Testis (tissue), 3 donors: Measurements from ENCODE around the gene ATP2B2. TPM values are rescaled to one million over a fixed set of nuclear protein-coding genes. Genes with fewer than 3 reads are reported as not detected.
"Not testable (repeated sequence)": the region's sequence is repeated elsewhere in the genome, so short reads cannot be mapped to it uniquely, and the experiment has no call there.

Experiments
- DNase-seq: peaks from one replicate; pipeline ENCODE4 v3.0.0-alpha.2; 2019
- H3K27ac ChIP-seq, 2 donors: fragments of 200-600 bp; sonication (generic); one replicate each; pipeline ENCODE4 v1.5.1; 2019
- H3K27me3 ChIP-seq: fragments of 200-600 bp; sonication (generic); one replicate; pipeline ENCODE4 v1.5.1; 2019
- H3K36me3 ChIP-seq: fragments of 200-600 bp; sonication (generic); one replicate; pipeline ENCODE4 v1.5.1; 2017; ENCODE audit warnings: low read depth; ENCODE audit errors: missing control alignments
- H3K4me1 ChIP-seq: fragments of 200-600 bp; sonication (generic); one replicate; pipeline ENCODE4 v1.5.1; 2019
- H3K4me3 ChIP-seq, 2 donors: fragments of 200-600 bp; sonication (generic); one replicate each; pipeline ENCODE4 v1.5.1; 2017 to 2019
- H3K9me3 ChIP-seq: fragments of 200-600 bp; sonication (generic); one replicate; pipeline ENCODE4 v1.5.1; 2017
- CTCF ChIP-seq, 3 experiments: fragments of 450-650 bp in 2 of 3; fragments of 200-600 bp in 1 of 3; sonication (generic) in 1 of 3; IDR thresholded peaks; one replicate each; pipeline ENCODE4 v1.5.1; 2016 to 2019; ENCODE audit warnings: antibody characterized with exemption in 3 of 3, mild to moderate bottlenecking in 2 of 3, moderate library complexity in 1 of 3
- POLR2A ChIP-seq: fragments of 450-650 bp; IDR thresholded peaks from one replicate; pipeline ENCODE4 v1.6.1; 2017; ENCODE audit warnings: antibody characterized with exemption, mild to moderate bottlenecking, moderate library complexity
- WGBS, 2 donors: methylation state at CpG; one replicate each; pipeline ENCODE4 v1.1.5; 2018; 5-methylcytosine and 5-hydroxymethylcytosine counted together
- intact Hi-C: fragments of 100-400 bp; cut with DNase I; formaldehyde crosslinking; loops from one replicate; pipeline ENCODE4 v1.15.1; 2023; ENCODE audit warnings: low total_unique reads
- polyA plus RNA-seq: library from polyadenylated mRNA; stranded (reverse); fragments of 350-450 nt; fragmentation: Illumina TruSeq; extraction: RNeasy Lipid Tissue Mini Kit (QIAGEN cat#74804); gene quantifications from one replicate; pipeline ENCODE4 v1.2.3, GENCODE V29; 2014; ENCODE audit warnings: low read depth, low replicate concordance; ENCODE audit not compliant: insufficient read depth
- total RNA-seq, 2 donors: library from RNA; depleted of rRNA; stranded (reverse); fragments of >200 nt; gene quantifications; one replicate each; pipeline ENCODE4 v1.2.3, GENCODE V29; 2016

Gene ATP2B2
- total and polyA plus RNA-seq, 3 donors from 2014 or later: 1.1 to 2.9 (median 1.8) TPM

- H3K27me3 ChIP-seq: no peaks in the 10 kb centered on the region
These were observed 206.2 kb downstream of the ATP2B2 start for GRCh38 chr3:10299175-10299574.

GRCh38 chr3:10298064-10298463 lies 207.3 kb downstream of the ATP2B2 start:
- H3K27me3 ChIP-seq, H3K4me1 ChIP-seq, H3K9me3 ChIP-seq, H3K36me3 ChIP-seq, intact Hi-C loops, DNase-seq, H3K4me3 ChIP-seq, H3K27ac ChIP-seq: not testable (repeated sequence)
- WGBS, 2 donors: no CpG with 5 or more reads among the region's 1 CpG

More at GRCh38 chr3:10299175-10299574, 206.2 kb downstream of the ATP2B2 start:
- no peak overlapping the region for H3K27ac ChIP-seq
- no peak for DNase-seq
- no peaks in the 10 kb centered on the region for H3K9me3 ChIP-seq
- no peak overlapping the region for H3K4me3 ChIP-seq
- intact Hi-C loops: no loop called here
- TF ChIP-seq CTCF (IDR thresholded peaks at IDR 0.05) (no peak), POLR2A (no peak)
- no peaks in the 10 kb centered on the region for H3K4me1 ChIP-seq
- WGBS, 2 donors: 77 to 85% methylated on average over 2 of the region's 2 CpGs
- no peaks in the 10 kb centered on the region for H3K36me3 ChIP-seq

- Histone ChIP-seq H3K4me3 (no peak overlapping the region), H3K36me3 (no peaks in the 10 kb centered on the region), H3K27ac (no peak overlapping the region), H3K4me1 (no peaks in the 10 kb centered on the region), H3K9me3 (no peaks in the 10 kb centered on the region), H3K27me3 (no peaks in the 10 kb centered on the region)
- DNase-seq: no peak
- 82 to 90% methylated on average over 12 of the region's 12 CpGs for WGBS, 2 donors
- intact Hi-C loops: no loop called here
- TF ChIP-seq POLR2A (no peak), CTCF (IDR thresholded peaks at IDR 0.05) (no peak)
These were observed 211.3 kb downstream of the ATP2B2 start for GRCh38 chr3:10294030-10294586.

- TF ChIP-seq POLR2A: no peak
- no peak for TF ChIP-seq CTCF (IDR thresholded peaks at IDR 0.05)
- Histone ChIP-seq H3K27ac (no peak within 1 kb of the TSS), H3K36me3 (no peaks in the 10 kb centered on the region), H3K4me3 (no peak within 1 kb of the TSS), H3K4me1 (no peaks in the 10 kb centered on the region), H3K27me3 (no peaks in the 10 kb centered on the region), H3K9me3 (no peaks in the 10 kb centered on the region)
- no peak for DNase-seq
- WGBS, 2 donors: 74 to 75% methylated on average over 12 of the region's 12 CpGs
- intact Hi-C loops: no loop called here
These were observed 212.6 kb downstream of the ATP2B2 start, which contains the start of gene GHRL for GRCh38 chr3:10292505-10293419. Gene GHRL, minus strand, starts transcription at chr3:10292947. Its CDS starts 2,767 bp downstream, at chr3:10290180.

- no peaks in the 10 kb centered on the region for H3K4me1 ChIP-seq
- no peak overlapping the region for H3K4me3 ChIP-seq
- no peak for TF ChIP-seq CTCF (IDR thresholded peaks at IDR 0.05)
- TF ChIP-seq POLR2A: no peak
- no peak for DNase-seq
- no peaks in the 10 kb centered on the region for H3K9me3 ChIP-seq
- intact Hi-C loops: no loop called here
- H3K27ac ChIP-seq: no peak overlapping the region
- 89 to 91% methylated on average over 6 of the region's 6 CpGs for WGBS, 2 donors
- no peaks in the 10 kb centered on the region for H3K36me3 ChIP-seq
- H3K27me3 ChIP-seq: no peaks in the 10 kb centered on the region
These were observed 213.7 kb downstream of the ATP2B2 start for GRCh38 chr3:10291641-10292040.
